Astrocyte of the hippocampus (primary cell): ENCODE data around the gene HP.
"Not testable (repeated sequence)": the region's sequence is repeated elsewhere in the genome, so short reads cannot be mapped to it uniquely, and the experiment has no call there.

ENCODE experiments used
- DNase-seq: peaks from one replicate; pipeline ENCODE4 v3.0.0; 2011; ENCODE audit warnings: low read depth, low spot score

The HP gene

GRCh38 chr16:72054254-72054847 lies at the start of gene HP:
TSS of gene HP (plus strand) at chr16:72054505. CDS start at chr16:72054653, 148 bp downstream.
- DNase-seq = not testable (repeated sequence)

- not testable (repeated sequence) for DNase-seq
These were observed 46.3 kb upstream of the HP start for GRCh38 chr16:72008065-72008423.

- DNase-seq = peak; percentile 99
These were observed 45.7 kb upstream of the HP start, which contains the start of gene DHODH for GRCh38 chr16:72008424-72009216. TSS of gene DHODH (plus strand) at chr16:72008744. CDS start at chr16:72008765, 21 bp downstream.

DNA sequence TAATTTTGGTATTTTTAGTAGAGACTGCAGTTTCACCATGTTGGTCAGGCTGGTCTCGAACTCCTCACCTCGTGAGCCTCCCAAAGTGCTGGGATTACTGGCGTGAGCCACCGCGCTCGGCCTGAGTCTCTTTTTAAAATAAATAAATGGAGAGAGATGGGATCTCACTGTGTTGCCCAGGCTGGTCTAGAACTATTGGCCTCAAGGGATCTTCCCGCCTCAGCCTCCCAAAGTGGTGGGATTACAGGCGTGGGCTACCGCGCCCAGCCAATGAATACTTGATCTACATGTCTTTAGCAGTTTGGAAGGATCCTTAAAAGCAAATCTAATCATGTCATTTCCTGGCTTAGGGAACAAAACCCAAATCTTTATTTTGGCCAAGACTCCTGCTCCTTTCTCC lies 44.5 kb upstream of the HP start:
- DNase-seq = no peak

GRCh38 chr16:72012607-72013006 lies 41.7 kb upstream of the HP start:
- DNase-seq = no peak

- peak; percentile 67 for DNase-seq
These were observed 40.9 kb upstream of the HP start for GRCh38 chr16:72013389-72013788.

- DNase-seq = no peak
These were observed 40.3 kb upstream of the HP start for GRCh38 chr16:72013888-72014581.

- DNase-seq = no peak
These were observed 39.6 kb upstream of the HP start for GRCh38 chr16:72014675-72015074.

GRCh38 chr16:72015124-72015523 lies 39.2 kb upstream of the HP start:
- DNase-seq = no peak

DNA sequence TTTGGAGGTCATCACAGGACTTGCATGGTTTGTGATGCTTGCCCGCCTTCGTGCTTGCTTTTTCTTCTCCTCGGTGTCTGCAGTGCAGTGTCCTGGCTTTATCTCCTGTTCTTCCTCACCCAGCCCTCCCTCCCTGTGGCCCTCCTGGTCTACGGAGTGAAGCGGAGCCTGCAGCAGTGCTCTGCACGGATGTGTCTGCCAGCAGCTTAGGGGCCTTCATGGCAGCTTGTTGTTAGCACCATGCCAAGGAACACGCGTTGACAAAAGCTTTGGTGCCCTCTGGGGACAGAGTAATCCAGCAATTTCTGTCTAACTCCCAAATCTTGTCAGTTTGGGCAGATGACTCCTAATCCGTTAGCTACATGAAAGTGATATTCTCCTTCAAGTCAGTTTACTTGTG lies 35.8 kb upstream of the HP start:
- no peak for DNase-seq

- DNase-seq = no peak
These were observed 33.3 kb upstream of the HP start for GRCh38 chr16:72021043-72021442.

DNA sequence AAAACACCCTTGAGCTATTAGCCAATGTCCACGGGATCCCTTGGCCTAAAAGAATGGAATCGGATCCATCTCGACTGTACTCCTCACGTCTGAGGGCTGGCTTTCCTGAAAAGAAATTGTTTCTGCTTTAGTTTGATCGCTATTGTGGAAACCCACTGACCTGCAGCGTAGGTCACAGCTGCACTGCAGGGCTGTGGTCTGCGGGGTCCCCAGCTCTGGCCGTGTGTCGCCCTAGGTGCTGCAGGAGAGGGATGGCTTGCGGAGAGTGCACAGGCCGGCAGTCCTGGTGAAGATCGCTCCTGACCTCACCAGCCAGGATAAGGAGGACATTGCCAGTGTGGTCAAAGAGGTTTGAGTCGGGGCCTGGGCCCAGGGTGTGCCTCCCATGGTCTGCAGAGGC lies 32.2 kb upstream of the HP start:
- no peak for DNase-seq

- no peak for DNase-seq
These were observed 30.3 kb upstream of the HP start for GRCh38 chr16:72023962-72024361.

GRCh38 chr16:72024862-72025382 lies 29.4 kb upstream of the HP start:
- no peak for DNase-seq

DNA sequence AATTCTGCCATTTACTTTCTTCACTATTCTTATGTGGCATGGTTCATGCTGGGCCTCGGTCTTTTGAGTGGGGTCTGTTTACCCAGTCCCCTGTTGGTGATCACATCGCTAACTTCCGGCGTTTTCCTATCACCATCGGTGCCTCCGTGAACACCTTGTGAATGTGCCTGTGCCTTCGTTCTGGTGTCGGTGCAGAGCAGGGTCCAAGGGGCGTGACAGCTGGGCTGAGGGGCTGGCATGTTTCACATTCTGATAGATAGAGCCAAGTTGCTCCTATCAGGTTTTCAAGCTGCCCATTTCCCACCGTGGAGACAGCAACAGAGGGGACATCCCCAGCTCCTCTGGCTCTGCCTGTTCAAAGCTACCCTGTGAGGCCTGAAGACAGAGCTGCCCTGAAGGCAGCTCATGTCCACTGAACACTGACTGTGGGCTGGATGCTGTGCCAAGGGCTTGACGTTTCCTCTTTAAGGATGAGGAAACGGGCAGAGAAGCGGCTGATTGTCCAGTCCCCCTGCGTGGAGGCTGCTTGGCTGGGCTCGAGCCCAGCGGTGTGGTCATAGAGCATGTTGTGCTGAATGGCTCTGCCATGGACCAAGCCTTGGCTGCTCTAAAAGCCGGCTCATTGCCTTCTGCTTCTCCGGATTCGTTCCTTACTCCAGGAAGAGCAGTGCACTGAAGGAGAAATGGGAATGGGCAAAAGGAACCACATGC lies 28.7 kb upstream of the HP start:
- DNase-seq = no peak

- no peak for DNase-seq
These were observed 26.5 kb upstream of the HP start for GRCh38 chr16:72027669-72028378.

DNA sequence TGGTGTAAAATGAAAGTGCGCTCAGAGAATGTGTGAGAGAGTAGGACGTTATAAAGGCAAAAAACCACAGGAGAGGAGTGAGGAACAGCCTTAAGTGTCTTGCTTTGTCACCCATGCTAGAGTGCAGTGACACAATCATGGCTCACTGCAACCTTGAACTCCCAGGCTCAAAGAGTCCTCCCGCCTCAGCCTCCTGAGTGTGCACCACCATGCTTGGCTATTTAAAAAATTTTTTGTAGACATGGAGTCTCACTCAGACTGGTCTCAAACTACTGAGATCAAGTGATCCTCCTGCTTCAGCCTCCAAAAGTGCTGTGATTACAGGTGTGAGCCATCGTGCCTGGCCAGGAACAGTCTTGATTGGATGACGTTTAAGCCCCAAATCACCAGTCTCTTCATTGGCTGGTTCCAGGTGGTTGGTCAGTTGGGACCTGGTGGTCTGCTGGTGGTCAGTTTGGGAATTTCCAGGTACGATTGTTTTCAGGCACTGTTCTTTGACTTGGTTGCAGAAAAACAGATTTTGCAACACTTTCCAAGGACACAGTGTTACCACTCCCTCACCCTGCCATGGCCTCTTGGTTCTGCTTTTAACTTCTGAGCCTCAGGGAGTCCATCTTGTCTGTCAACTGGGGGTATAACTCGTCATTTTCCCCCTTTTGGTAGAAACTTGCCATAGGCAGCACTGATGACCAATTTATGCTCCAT lies 24.6 kb upstream of the HP start:
- DNase-seq = no peak

GRCh38 chr16:72033437-72033836 lies 20.9 kb upstream of the HP start:
- DNase-seq = no peak

DNA sequence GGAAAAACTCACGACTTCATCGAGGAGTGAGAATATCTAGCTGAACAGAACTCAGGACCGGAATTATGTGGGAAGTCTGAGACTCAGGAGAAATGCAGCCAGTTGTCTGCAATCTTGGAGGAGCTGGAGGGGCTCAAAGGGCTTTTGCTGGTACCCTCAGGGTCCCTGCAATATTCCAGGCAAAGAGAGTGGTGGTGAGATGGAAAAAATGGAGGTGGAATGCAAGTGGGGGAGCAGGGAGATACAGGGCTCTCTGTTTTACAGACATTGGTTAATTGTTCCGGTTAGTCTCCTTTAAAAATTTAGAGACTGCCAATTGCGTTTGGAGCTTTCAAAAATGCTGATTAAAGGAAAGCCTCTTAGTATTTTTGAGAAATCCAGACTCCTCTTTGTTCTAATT lies 18.2 kb upstream of the HP start:
- no peak for DNase-seq

DNA sequence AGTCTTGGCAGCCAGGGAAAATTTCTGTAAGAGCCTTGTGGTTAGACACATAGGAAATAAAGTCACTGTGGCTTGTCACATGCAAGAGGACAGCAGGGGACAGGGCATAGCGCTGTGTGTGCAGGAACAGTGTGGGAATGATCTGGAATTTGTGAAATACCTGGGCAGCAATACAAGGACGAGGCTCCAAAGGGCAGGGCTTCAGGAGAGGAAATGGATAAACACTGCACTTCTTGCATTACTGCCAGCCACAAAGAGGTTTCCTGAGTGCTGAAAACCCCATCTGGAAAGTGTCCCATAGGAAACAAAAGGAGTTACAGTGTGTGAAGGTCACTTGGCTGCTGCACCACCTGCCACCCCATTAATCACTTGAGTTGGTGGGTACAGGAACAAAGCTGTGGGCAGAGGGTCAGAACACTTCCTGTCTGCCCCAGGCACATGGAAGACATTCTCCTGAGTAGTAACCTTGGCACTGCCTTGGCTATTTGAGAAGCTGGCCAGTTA lies 12.1 kb upstream of the HP start:
- peak; percentile 76 for DNase-seq
